Endothelial cell of umbilical vein (primary cell): ENCODE results near the gene HYAL3. TPM values are rescaled to one million over a fixed set of nuclear protein-coding genes. Genes with fewer than 3 reads are reported as not detected.

Source experiments
- BruUV-seq: library from RNA; stranded (reverse); fragments of 400-500 nt; replicated peaks from 2 replicates; lab custom pipeline; 2021; lab: Mats Ljungman, UMichigan
- CTCF ChIA-PET: fragments of 300-600, 350-600 bp; sonication (Branson Sonifier 250); formaldehyde crosslinking; loops from one replicate; lab custom pipeline; 2021; ENCODE audit warnings: antibody characterized with exemption, inconsistent platforms; lab: Charles Lee
- POLR2A ChIA-PET: fragments of 300-600, 350-600 bp; sonication (Branson Sonifier 250); formaldehyde crosslinking; loops from one replicate; lab custom pipeline; 2021; ENCODE audit warnings: antibody characterized with exemption, inconsistent platforms; lab: Charles Lee
- DNase-seq: peaks from one replicate; pipeline ENCODE4 v3.0.0-alpha.2; 2011; ENCODE audit warnings: low read depth, low spot score
- FAIRE-seq: peaks from 2 replicates; lab custom pipeline; 2011; peaks lifted over from hg19 to GRCh38; lab: Jason Lieb, UNC
- H2AFZ ChIP-seq: 2 replicates; pipeline ENCODE4 v1.6.0; 2012; ENCODE audit warnings: low read depth, low read length, control low read depth, inconsistent platforms
- H3K27ac ChIP-seq: 2 replicates; pipeline ENCODE4 v1.5.1; 2011; ENCODE audit warnings: low read depth, mild to moderate bottlenecking, control low read depth, low read length, moderate library complexity; ENCODE audit not compliant: insufficient read depth
- H3K27me3 ChIP-seq, 2 experiments: 2 replicates each; pipeline versions ENCODE4 v1.6.0 to v1.6.1; 2011; ENCODE audit warnings: low read length in 2 of 2, mixed read lengths in 1 of 2; ENCODE audit not compliant: control insufficient read depth in 2 of 2, insufficient read depth in 2 of 2
- H3K36me3 ChIP-seq, 2 experiments: 2 replicates in 1 of 2; 3 replicates in 1 of 2; pipeline ENCODE4 v1.5.1; 2011; ENCODE audit warnings: low read length in 2 of 2, mild to moderate bottlenecking in 1 of 2, moderate library complexity in 1 of 2; ENCODE audit not compliant: control insufficient read depth in 2 of 2, insufficient read depth in 2 of 2; ENCODE audit errors: extremely low read depth in 1 of 2
- H3K4me1 ChIP-seq: 3 replicates; pipeline ENCODE4 v1.5.1; 2011; ENCODE audit warnings: mild to moderate bottlenecking, low read length; ENCODE audit not compliant: control insufficient read depth, insufficient read depth; ENCODE audit errors: extremely low read depth
- H3K4me2 ChIP-seq: 2 replicates; pipeline ENCODE4 v1.6.1; 2011; ENCODE audit warnings: low read length, control low read depth, mixed read lengths; ENCODE audit not compliant: insufficient read depth
- H3K4me3 ChIP-seq, 3 experiments: fragments of 200-600 bp in 1 of 3; sonication (generic), shearing (Covaris generic) in 1 of 3; replicated peaks in 1 of 3; 2 replicates each; pipeline ENCODE4 v1.5.1; 2011 to 2016; ENCODE audit warnings: control low read depth in 3 of 3, low read length in 3 of 3, mild to moderate bottlenecking in 2 of 3, inconsistent platforms in 1 of 3, low read depth in 1 of 3, moderate library complexity in 1 of 3; ENCODE audit not compliant: insufficient read depth in 1 of 3
- H3K79me2 ChIP-seq: 2 replicates; pipeline ENCODE4 v1.6.0; 2012; ENCODE audit warnings: low read length, inconsistent platforms; ENCODE audit not compliant: control insufficient read depth, insufficient read depth
- H3K9ac ChIP-seq: replicated peaks from 2 replicates; pipeline ENCODE3; 2011; ENCODE audit warnings: low read length, control low read depth; ENCODE audit not compliant: insufficient read depth; ENCODE audit errors: extremely low read depth
- H3K9me1 ChIP-seq: replicated peaks from 3 replicates; pipeline ENCODE4 v1.6.0; 2011; ENCODE audit warnings: mild to moderate bottlenecking, low read length; ENCODE audit not compliant: control insufficient read depth, insufficient read depth; ENCODE audit errors: extremely low read depth
- H3K9me3 ChIP-seq: replicated peaks from 2 replicates; pipeline ENCODE4 v1.5.1; 2012; ENCODE audit warnings: low read length, inconsistent platforms; ENCODE audit not compliant: control insufficient read depth, insufficient read depth
- H4K20me1 ChIP-seq: replicated peaks from 2 replicates; pipeline ENCODE3; 2011; ENCODE audit warnings: mild to moderate bottlenecking, low read length; ENCODE audit not compliant: control insufficient read depth, insufficient read depth; ENCODE audit errors: extremely low read depth
- EZH2 ChIP-seq: IDR thresholded peaks from 2 replicates; pipeline ENCODE4 v1.6.1; 2012; ENCODE audit warnings: borderline replicate concordance, low read depth, mild to moderate bottlenecking, moderate library complexity, low read length, inconsistent platforms; ENCODE audit not compliant: severe bottlenecking
- GATA2 ChIP-seq: IDR thresholded peaks from 2 replicates; pipeline ENCODE4 v1.7.0; 2011; ENCODE audit warnings: low read depth, mild to moderate bottlenecking, moderate library complexity, mixed read lengths, low read length; ENCODE audit not compliant: insufficient read length, insufficient read depth
- JUN ChIP-seq: IDR thresholded peaks from 2 replicates; pipeline ENCODE4 v1.6.1; 2011; ENCODE audit warnings: borderline replicate concordance, low read depth; ENCODE audit not compliant: insufficient read length, insufficient read depth
- MAX ChIP-seq: IDR thresholded peaks from 2 replicates; pipeline ENCODE4 v1.6.1; 2011; ENCODE audit not compliant: insufficient read depth, insufficient read length
- POLR2A ChIP-seq: IDR thresholded peaks from 2 replicates; pipeline ENCODE4 v1.6.1; 2012; ENCODE audit warnings: low read depth, mild to moderate bottlenecking, control low read depth, low read length
- dilution Hi-C: fragments of 300-500 bp; cut with MboI; formaldehyde crosslinking; loops from one replicate; pipeline ENCODE4 v1.15.0; 2019; ENCODE audit warnings: low sequenced_read_pairs; ENCODE audit not compliant: extremely low pct_ligation_motif_present
- intact Hi-C: fragments of 100-400 bp; cut with micrococcal nuclease; formaldehyde crosslinking; loops from one replicate; pipeline ENCODE4 v1.10.0; 2022
- polyA plus RNA-seq, 4 experiments: library from polyadenylated mRNA; depleted of rRNA in 3 of 4; stranded (reverse) in 3 of 4; unstranded in 1 of 4; fragments of >200 nt; gene quantifications; 2 replicates each; pipeline versions ENCODE4 v1.2.1 to v1.2.3, GENCODE V29; 2011 to 2012; ENCODE audit warnings: missing spikeins in 1 of 4
- total RNA-seq: library from RNA; stranded (reverse); gene quantifications from 2 replicates; pipeline ENCODE4 v1.2.3, GENCODE V29; 2021

HYAL3 gene
- total and polyA plus RNA-seq, 2 donors (not counting 3 experiments of a cell fraction or from before 2014, with no cell fraction given), result 4.8 to 11.5 TPM

GRCh38 chr3:50290161-50290641 lies 9.0 kb downstream of the HYAL3 start:
- Histone ChIP-seq H3K9me3 (no peaks in the 10 kb centered on the region), H3K4me2 (no peak overlapping the region), H3K9me1 (no peaks in the 10 kb centered on the region), H3K27ac (no peak overlapping the region), H4K20me1 (no peaks in the 10 kb centered on the region), H3K4me1 (peaks cover 11% of the 10 kb centered on the region), H3K27me3 (no peaks in the 10 kb centered on the region), H3K79me2 (peaks cover 27% of the 10 kb centered on the region), H3K4me3 (no peak overlapping the region), H2AFZ (no peak overlapping the region), H3K36me3 (peaks cover 3 to 35% of the 10 kb centered on the region in 2 experiments), H3K9ac (no peak overlapping the region)
- FAIRE-seq, result no peak
- TF ChIP-seq GATA2, result no peak
- TF ChIP-seq MAX, result no peak
- no peak for TF ChIP-seq JUN
- TF ChIP-seq EZH2, result no peak
- ChIA-PET CTCF (no interaction called here), POLR2A (no interaction called here)
- intact Hi-C loops (no loop called here), dilution Hi-C loops (no loop called here)
- DNase-seq, result no peak
- BruUV-seq, result no TSS peak

GRCh38 chr3:50289130-50289529 lies 10.1 kb downstream of the HYAL3 start:
- BruUV-seq, result no TSS peak
- Histone ChIP-seq H3K4me1 (peaks cover 11% of the 10 kb centered on the region), H3K27ac (no peak overlapping the region), H3K4me3 (no peak overlapping the region), H4K20me1 (no peaks in the 10 kb centered on the region), H3K9ac (no peak overlapping the region), H2AFZ (no peak overlapping the region), H3K9me3 (no peaks in the 10 kb centered on the region), H3K9me1 (no peaks in the 10 kb centered on the region), H3K36me3 (peaks cover 3 to 35% of the 10 kb centered on the region in 2 experiments), H3K4me2 (no peak overlapping the region), H3K79me2 (peaks cover 27% of the 10 kb centered on the region), H3K27me3 (no peaks in the 10 kb centered on the region)
- intact Hi-C loops, result no loop called here
- dilution Hi-C loops, result no loop called here
- TF ChIP-seq POLR2A (no peak), GATA2 (no peak)
- CTCF ChIA-PET, result interaction anchor here (0.8 kb wide), 1 partner anchor 10 kb away, joined by 3 read pairs; no protein-coding TSS in a partner anchor
- DNase-seq (no peak), FAIRE-seq (no peak)
- POLR2A ChIA-PET, result no interaction called here
